PC-9 (cell line): ENCODE measurements around the gene LAMA3. TPM values are rescaled to one million over a fixed set of nuclear protein-coding genes. Genes with fewer than 3 reads are reported as not detected.

Source experiments
- BruUV-seq: library from RNA; stranded (reverse); fragments of 400-500 nt; replicated peaks from 2 replicates; lab custom pipeline; 2021; lab: Mats Ljungman, UMichigan
- CTCF ChIA-PET: fragments of 300-600 bp; sonication (Branson Sonifier 250); formaldehyde crosslinking; loops from one replicate; lab custom pipeline; 2022; ENCODE audit warnings: antibody characterized with exemption; lab: Charles Lee
- POLR2A ChIA-PET: fragments of 300-600 bp; sonication (Branson Sonifier 250); formaldehyde crosslinking; loops from one replicate; lab custom pipeline; 2022; ENCODE audit warnings: antibody characterized with exemption; ENCODE audit not compliant: unreplicated experiment; lab: Charles Lee
- DNase-seq, 2 experiments: peaks; one replicate each; pipeline versions ENCODE4 v3.0.0 to v3.0.0-alpha.2; 2015 to 2022; ENCODE audit warnings: mixed read lengths in 1 of 2
- H2AFZ ChIP-seq: fragments of 200-600 bp; sonication (generic); 2 replicates; pipeline ENCODE4 v1.8.1; 2017; ENCODE audit warnings: antibody characterized with exemption
- H3F3A ChIP-seq: fragments of 200-600 bp; sonication (generic); 2 replicates; pipeline ENCODE4 v1.8.1; 2017; ENCODE audit warnings: antibody characterized with exemption, mild to moderate bottlenecking, low read depth; ENCODE audit not compliant: insufficient read depth
- H3K27ac ChIP-seq: fragments of 200-600 bp; sonication (generic); 2 replicates; pipeline ENCODE4 v1.6.1; 2016; ENCODE audit warnings: mixed run types
- H3K27me3 ChIP-seq: fragments of 200-600 bp; sonication (generic); 2 replicates; pipeline ENCODE4 v1.6.1; 2016; ENCODE audit warnings: low read depth, mixed run types; ENCODE audit not compliant: insufficient read depth
- H3K36me3 ChIP-seq: fragments of 200-600 bp; sonication (generic); 2 replicates; pipeline ENCODE4 v1.6.1; 2016; ENCODE audit warnings: low read depth, mixed run types
- H3K4me1 ChIP-seq: fragments of 200-600 bp; sonication (generic); replicated peaks from 2 replicates; pipeline ENCODE4 v1.6.1; 2016; ENCODE audit warnings: mixed run types; ENCODE audit not compliant: insufficient read depth
- H3K4me2 ChIP-seq: fragments of 200-600 bp; sonication (generic); 2 replicates; pipeline ENCODE4 v1.6.1; 2017; ENCODE audit warnings: mixed run types
- H3K4me3 ChIP-seq: fragments of 200-600 bp; sonication (generic); 2 replicates; pipeline ENCODE4 v1.6.1; 2016; ENCODE audit warnings: mixed run types
- H3K79me2 ChIP-seq: fragments of 200-600 bp; sonication (generic); 2 replicates; pipeline ENCODE4 v1.6.1; 2017; ENCODE audit warnings: low read depth, mixed run types
- H3K9me2 ChIP-seq: fragments of 200-600 bp; sonication (generic); 2 replicates; pipeline ENCODE4 v1.8.1; 2017; ENCODE audit warnings: mild to moderate bottlenecking; ENCODE audit not compliant: insufficient read depth
- H3K9me3 ChIP-seq: fragments of 200-600 bp; sonication (generic); 2 replicates; pipeline ENCODE4 v1.8.1; 2016; ENCODE audit warnings: low read depth; ENCODE audit not compliant: insufficient read depth
- H4K20me1 ChIP-seq: fragments of 200-600 bp; sonication (generic); 2 replicates; pipeline ENCODE4 v1.8.1; 2017; ENCODE audit not compliant: insufficient read depth
- CTCF ChIP-seq: fragments of 200-600 bp; sonication (generic); conservative IDR thresholded peaks from 2 replicates; pipeline ENCODE4 v1.6.1; 2017; ENCODE audit warnings: mixed run types, antibody characterized with exemption, mild to moderate bottlenecking, moderate library complexity
- EZH2 ChIP-seq: fragments of 200-600 bp; sonication (generic); IDR thresholded peaks from 2 replicates; pipeline ENCODE4 v1.8.0; 2017; ENCODE audit warnings: antibody characterized with exemption, low read depth
- intact Hi-C: fragments of 100-400 bp; cut with micrococcal nuclease; formaldehyde crosslinking; loops from one replicate; pipeline ENCODE4 v1.10.0; 2022; ENCODE audit not compliant: unreplicated experiment
- total RNA-seq: library from RNA; stranded (reverse); gene quantifications from 2 replicates; pipeline ENCODE4 v1.2.3, GENCODE V29; 2021

The LAMA3 gene
- total RNA-seq, 1 experiment from 2014 or later: 44.4 TPM

GRCh38 chr18:23816021-23816420 is 126.8 kb downstream of the LAMA3 start:
- no peak overlapping the region for H2AFZ ChIP-seq
- no peaks in the 10 kb centered on the region; the same call in 1 of the 2 replicates for H3F3A ChIP-seq
- CTCF ChIA-PET: no interaction called here
- TF ChIP-seq EZH2: no peak
- no TSS peak for BruUV-seq
- no peak for DNase-seq
- no peaks in the 10 kb centered on the region for H4K20me1 ChIP-seq
- no peaks in the 10 kb centered on the region for H3K9me3 ChIP-seq
- no peaks in the 10 kb centered on the region for H3K4me1 ChIP-seq
- intact Hi-C loops: no loop called here
- no peak overlapping the region for H3K4me3 ChIP-seq
- POLR2A ChIA-PET: no interaction called here
- H3K36me3 ChIP-seq: no peaks in the 10 kb centered on the region
- H3K27ac ChIP-seq: no peak overlapping the region
- H3K27me3 ChIP-seq: no peaks in the 10 kb centered on the region
- H3K79me2 ChIP-seq: no peaks in the 10 kb centered on the region
- H3K4me2 ChIP-seq: no peak overlapping the region
- no peaks in the 10 kb centered on the region for H3K9me2 ChIP-seq

- H3K9me2 ChIP-seq: no peaks in the 10 kb centered on the region
- H3K4me2 ChIP-seq: no peak overlapping the region
- BruUV-seq: no TSS peak
- no peaks in the 10 kb centered on the region for H3K36me3 ChIP-seq
- no peak overlapping the region for H2AFZ ChIP-seq
- no peaks in the 10 kb centered on the region; the same call in 1 of the 2 replicates for H3F3A ChIP-seq
- no peak for TF ChIP-seq CTCF
- no peak for TF ChIP-seq EZH2
- CTCF ChIA-PET: no interaction called here
- no peaks in the 10 kb centered on the region for H3K79me2 ChIP-seq
- intact Hi-C loops: no loop called here
- no peak overlapping the region for H3K27ac ChIP-seq
- no peak for DNase-seq
- no peak overlapping the region for H3K4me3 ChIP-seq
- no peaks in the 10 kb centered on the region for H3K9me3 ChIP-seq
- no peaks in the 10 kb centered on the region for H4K20me1 ChIP-seq
- POLR2A ChIA-PET: no interaction called here
- no peaks in the 10 kb centered on the region for H3K4me1 ChIP-seq
- no peaks in the 10 kb centered on the region for H3K27me3 ChIP-seq
These were observed 127.5 kb downstream of the LAMA3 start for GRCh38 chr18:23816740-23817139.

GRCh38 chr18:23819001-23819400 is 129.7 kb downstream of the LAMA3 start:
- BruUV-seq: no TSS peak
- Histone ChIP-seq H3K4me2 (no peak overlapping the region), H3K9me3 (no peaks in the 10 kb centered on the region), H3K27me3 (no peaks in the 10 kb centered on the region), H3F3A (no peaks in the 10 kb centered on the region), H3K9me2 (no peaks in the 10 kb centered on the region), H4K20me1 (no peaks in the 10 kb centered on the region), H3K4me1 (no peaks in the 10 kb centered on the region), H3K36me3 (no peaks in the 10 kb centered on the region), H3K4me3 (no peak overlapping the region), H3K79me2 (no peaks in the 10 kb centered on the region), H3K27ac (no peak overlapping the region), H2AFZ (no peak overlapping the region)
- ChIA-PET POLR2A (no interaction called here), CTCF (no interaction called here)
- intact Hi-C loops: no loop called here
- no peak for DNase-seq
- TF ChIP-seq CTCF (no peak), EZH2 (no peak)
